Heart right ventricle (tissue), 16 donors: ENCODE data around the gene RYR3. TPM values are rescaled to one million over a fixed set of nuclear protein-coding genes. Genes with fewer than 3 reads are reported as not detected.

ENCODE experiments used
- ATAC-seq, 8 donors: fragments of 200-7000 bp; cut with Tn5 transposase; one replicate each; pipeline ENCODE4 v1.9.1; 2020; ENCODE audit warnings: mild to moderate bottlenecking in 8 of 8, moderate library complexity in 8 of 8, moderate number of reproducible peaks in 1 of 8
- DNase-seq, 2 donors: peaks; one replicate each; pipeline ENCODE4 v3.0.0-alpha.2; 2020
- H3K27ac ChIP-seq, 10 donors: fragments of 200-600 bp; sonication (generic) in 2 of 10; one replicate each; pipeline versions ENCODE4 v1.5.0 to v1.8.0; 2020 to 2022; ENCODE audit warnings: mild to moderate bottlenecking in 3 of 10
- H3K27me3 ChIP-seq, 7 donors: fragments of 200-600 bp; one replicate each; pipeline ENCODE4 v1.8.0; 2021 to 2022; ENCODE audit warnings: mild to moderate bottlenecking in 2 of 7
- H3K36me3 ChIP-seq, 9 donors: fragments of 200-600 bp; sonication (generic) in 1 of 9; one replicate each; pipeline versions ENCODE4 v1.5.0 to v1.8.0; 2020 to 2022; ENCODE audit warnings: mild to moderate bottlenecking in 2 of 9
- H3K4me1 ChIP-seq, 9 donors: fragments of 200-600 bp; sonication (generic) in 1 of 9; one replicate each; pipeline versions ENCODE4 v1.5.0 to v1.8.0; 2020 to 2022; ENCODE audit warnings: mild to moderate bottlenecking in 4 of 9
- H3K4me3 ChIP-seq, 10 donors: fragments of 200-600 bp; sonication (generic) in 2 of 10; one replicate each; pipeline versions ENCODE4 v1.5.0 to v1.8.0; 2020 to 2022; ENCODE audit warnings: mild to moderate bottlenecking in 7 of 10, moderate library complexity in 2 of 10
- H3K9me3 ChIP-seq, 11 donors: fragments of 200-600 bp in 10 of 11; sonication (generic) in 2 of 11; one replicate each; pipeline versions ENCODE4 v1.5.0 to v1.8.0; 2013 to 2022; ENCODE audit warnings: mild to moderate bottlenecking in 2 of 11, control low read depth in 1 of 11, moderate library complexity in 1 of 11
- CTCF ChIP-seq, 9 donors: fragments of 200-600 bp; sonication (generic) in 2 of 9; IDR thresholded peaks; one replicate each; pipeline versions ENCODE4 v1.5.0 to v1.8.0; 2021 to 2022; ENCODE audit warnings: antibody characterized with exemption in 9 of 9, mild to moderate bottlenecking in 5 of 9, moderate library complexity in 1 of 9
- WGBS, 2 donors: extraction: QIAGEN DNeasy Blood & Tissue Kit; methylation state at CpG; one replicate each; pipeline ENCODE4 v1.1.7; 2013; ENCODE audit warnings: inconsistent platforms in 1 of 2; 5-methylcytosine and 5-hydroxymethylcytosine counted together
- intact Hi-C, 10 donors: fragments of 100-400 bp; cut with DNase I; formaldehyde crosslinking; loops; one replicate each; pipeline versions ENCODE4 v1.11.1 to v1.14.2; 2022
- polyA plus RNA-seq, 2 donors: library from polyadenylated mRNA; stranded (reverse); fragments of 200-250 nt; gene quantifications; one replicate each; pipeline ENCODE4 v1.2.3, GENCODE V29; 2013
- total RNA-seq, 10 donors: library from RNA; stranded (reverse); fragmentation: NEBNext Ultra II Directional in 3 of 10; extraction: Animal tissue kit (Norgen Biotek cat#: 25700) in 3 of 10; gene quantifications; one replicate each; pipeline versions ENCODE4 v1.2.1 to v1.2.4, GENCODE V29; 2021 to 2023
- donor health status: Arrhythmogenic right ventricular cardiomyopathy.
- donor health status: ischemic (EF 13 %, LVEDD 7.1; RV severe dilation, severe dysfunction).
- donor health status: healthy with polysubstance abuse.
- donor health status: DM: no; HTN: yes; CAD: no.
- donor health status: DM: no; HTN: no; CAD: no.
- donor health status: ischemic (EF 25% LVEDD 6.9; RV normal size, moderate dysfunction).
- donor health status: ischemic (EF 25% LVEDD 5.7; RV mildly dilated, moderate dysfunction).
- donor health status: healthy.
- donor health status: DM: yes; HTN: yes; CAD: no.
- donor health status: Ischemic cardiomyopathy.
- donor health status: ischemic (EF 35%, LVEDD 5.7; RV mildly dilated, moderate dysfunction).
- donor health status: nonischemic (EF 11% LVEDD 7.7; RV severe dilation, severe dysfunction).
- donor health status: DM: yes; HTN: yes; CAD: no.
- donor health status: PGD.
- donor health status: ischemic (EF 29% LVEDD 5.4; RV normal size, mild dysfunction).
- donor health status: nonischemic (EF 23%, LVEDD 6.1; RV moderate dilation, normal function).

RYR3 gene
- total and polyA plus RNA-seq, 12 donors = 0.02 to 1.00 (median 0.13) TPM; not detected in 2

- ATAC-seq (no peak), DNase-seq (no peak)
- TF ChIP-seq CTCF (IDR thresholded peaks at IDR 0.05) = no peak
- Histone ChIP-seq H3K27ac (no peak overlapping the region), H3K9me3 (no peaks in the 10 kb centered on the region), H3K27me3 (peaks cover 0 to 6% (median 0%) of the 10 kb centered on the region in 7 donors), H3K36me3 (no peaks in the 10 kb centered on the region), H3K4me1 (no peaks in the 10 kb centered on the region), H3K4me3 (no peak overlapping the region)
- WGBS, 2 donors = 82 to 85% methylated on average over 5 of the region's 5 CpGs
- intact Hi-C loops = no loop called here
Observed at GRCh38 chr15:33794453-33794852, 483.7 kb downstream of the RYR3 start.

GRCh38 chr15:33795070-33795469 lies 484.3 kb downstream of the RYR3 start:
- no peaks in the 10 kb centered on the region for H3K4me1 ChIP-seq
- no peak for TF ChIP-seq CTCF (IDR thresholded peaks at IDR 0.05)
- H3K9me3 ChIP-seq = no peaks in the 10 kb centered on the region
- no peak overlapping the region for H3K27ac ChIP-seq
- ATAC-seq (no peak), DNase-seq (no peak)
- peaks cover 0 to 5% (median 0%) of the 10 kb centered on the region in 7 donors for H3K27me3 ChIP-seq
- H3K36me3 ChIP-seq = no peaks in the 10 kb centered on the region
- intact Hi-C loops = no loop called here
- 82% methylated on average over 3 of the region's 3 CpGs for WGBS, 2 donors
- H3K4me3 ChIP-seq = no peak overlapping the region

GRCh38 chr15:33797651-33798050 lies 486.9 kb downstream of the RYR3 start:
- Histone ChIP-seq H3K27me3 (peaks cover 0 to 3% (median 0%) of the 10 kb centered on the region in 7 donors), H3K27ac (no peak overlapping the region), H3K4me1 (no peaks in the 10 kb centered on the region), H3K36me3 (no peaks in the 10 kb centered on the region), H3K9me3 (no peaks in the 10 kb centered on the region), H3K4me3 (no peak overlapping the region)
- ATAC-seq = no peak
- no peak for TF ChIP-seq CTCF (IDR thresholded peaks at IDR 0.05)
- WGBS, 2 donors = 56 to 62% methylated on average over 2 of the region's 2 CpGs
- intact Hi-C loops = no loop called here
- no peak for DNase-seq

- Histone ChIP-seq H3K4me1 (no peaks in the 10 kb centered on the region), H3K27me3 (peaks cover 0 to 6% (median 0%) of the 10 kb centered on the region in 7 donors), H3K4me3 (no peak overlapping the region), H3K27ac (no peak overlapping the region), H3K9me3 (no peaks in the 10 kb centered on the region), H3K36me3 (no peaks in the 10 kb centered on the region)
- intact Hi-C loops = no loop called here
- 44 to 72% methylated on average over 2 of the region's 2 CpGs for WGBS, 2 donors
- TF ChIP-seq CTCF (IDR thresholded peaks at IDR 0.05) = no peak
- DNase-seq (no peak), ATAC-seq (no peak)
Observed at GRCh38 chr15:33801954-33802353, 491.2 kb downstream of the RYR3 start.
